Stimulated activated CD8-positive, alpha-beta memory T cell treated with anti-CD3 and anti-CD28 coated beads, Interleukin-15, amount 100 ng/mL, for 24 hours (primary cell): ENCODE data around the gene ZBTB7B.
"Not testable (repeated sequence)": the region's sequence is repeated elsewhere in the genome, so short reads cannot be mapped to it uniquely, and the experiment has no call there.

Source experiments
- DNase-seq: peaks from one replicate; pipeline ENCODE4 v3.0.0-alpha.2; 2020; ENCODE audit warnings: low read depth

ZBTB7B gene

GRCh38 chr1:154988058-154988954, 14.3 kb upstream of the ZBTB7B start:
- no peak for DNase-seq

GRCh38 chr1:154989195-154989860, 13.3 kb upstream of the ZBTB7B start:
- no peak for DNase-seq

- DNase-seq, result no peak
Observed at GRCh38 chr1:154990276-154990675, 12.3 kb upstream of the ZBTB7B start.

- no peak for DNase-seq
Observed at GRCh38 chr1:154992721-154993571, 9.7 kb upstream of the ZBTB7B start.

GRCh38 chr1:154993572-154994268, 8.9 kb upstream of the ZBTB7B start, which contains the start of gene LENEP:
TSS of gene LENEP (plus strand) at chr1:154993586. CDS start at chr1:154993608, 22 bp downstream.
- no peak for DNase-seq

GRCh38 chr1:154994269-154994587, 8.4 kb upstream of the ZBTB7B start:
- no peak for DNase-seq

- no peak for DNase-seq
Observed at GRCh38 chr1:154994591-154994990, 8.0 kb upstream of the ZBTB7B start.

GRCh38 chr1:154995301-154995983, 7.2 kb upstream of the ZBTB7B start:
- not testable (repeated sequence) for DNase-seq

GRCh38 chr1:154996966-154997701, 5.5 kb upstream of the ZBTB7B start:
- no peak for DNase-seq

- DNase-seq, result no peak
Observed at GRCh38 chr1:154998201-154998780, 4.3 kb upstream of the ZBTB7B start.

GRCh38 chr1:154998818-154999570, 3.6 kb upstream of the ZBTB7B start:
- no peak for DNase-seq

- DNase-seq, result no peak
Observed at GRCh38 chr1:154999571-155000410, 2.8 kb upstream of the ZBTB7B start.

GRCh38 chr1:155000411-155000725, 2.2 kb upstream of the ZBTB7B start:
- no peak for DNase-seq

GRCh38 chr1:155000726-155001424, 1.7 kb upstream of the ZBTB7B start:
- DNase-seq, result peak; percentile 54

- no peak for DNase-seq
Observed at GRCh38 chr1:155001425-155001674, 1.3 kb upstream of the ZBTB7B start.

GRCh38 chr1:155001675-155002463, 733 bp upstream of the ZBTB7B start:
- peak; percentile 91 for DNase-seq

- DNase-seq, result no peak
Observed at GRCh38 chr1:155003227-155003765, 694 bp downstream of the ZBTB7B start.
